Measurements from ENCODE around the gene AHDC1.

- TF ChIP-seq REST (IDR thresholded peaks at IDR 0.05; ENCODE audit: borderline replicate concordance) = no peak
- TF ChIP-seq REST (CRISPR knock-in tag; IDR thresholded peaks at IDR 0.05; ENCODE audit: low read depth) = no peak
- TF ChIP-seq CTCF (IDR thresholded peaks at IDR 0.05 in 2 of 3, conservative IDR thresholded peaks at IDR 0.05 in 1 of 3; ENCODE audit: insufficient read depth in 2 of 3, low read depth in 1 of 3, low read length in 3 of 3) = no peak
- no peak for TF ChIP-seq POLR2A (conservative IDR thresholded peaks at IDR 0.05)
- no peak for TF ChIP-seq GMEB1 (CRISPR knock-in tag; IDR thresholded peaks at IDR 0.05)
These were observed 22.3 kb upstream of the AHDC1 start for GRCh38 chr1:27626031-27626935.

All from K562 (cell line).